WTC11 (cell line): ENCODE results near the gene SLIT3. TPM values are rescaled to one million over a fixed set of nuclear protein-coding genes. Genes with fewer than 3 reads are reported as not detected.

ENCODE experiments used
- ATAC-seq: fragments of 200-7000 bp; cut with Tn5 transposase; 2 replicates; pipeline ENCODE4 v1.10.0; 2021; ENCODE audit warnings: mild to moderate bottlenecking, moderate library complexity
- CTCF ChIA-PET: fragments of 300-600 bp; sonication (Branson Sonifier 250); formaldehyde crosslinking; loops from one replicate; lab custom pipeline; 2021; ENCODE audit warnings: antibody characterized with exemption; lab: Charles Lee
- POLR2A ChIA-PET: fragments of 350-600 bp; sonication (Branson Sonifier 250); formaldehyde crosslinking; loops from one replicate; lab custom pipeline; 2021; ENCODE audit warnings: antibody characterized with exemption; lab: Charles Lee
- DNase-seq: peaks from one replicate; pipeline ENCODE4 v3.0.0; 2021; ENCODE audit warnings: low spot score
- H3K27ac Mint-ChIP-seq: 2 replicates; pipeline ENCODE4 v1.8.0; 2021; ENCODE audit warnings: mixed read lengths
- H3K27me3 Mint-ChIP-seq: 2 replicates; pipeline ENCODE4 v1.8.0; 2021; ENCODE audit warnings: low read depth, mild to moderate bottlenecking, moderate library complexity, mixed read lengths
- H3K36me3 Mint-ChIP-seq: 2 replicates; pipeline ENCODE4 v1.8.0; 2021; ENCODE audit warnings: mixed read lengths
- H3K4me1 Mint-ChIP-seq: 2 replicates; pipeline ENCODE4 v1.8.0; 2022; ENCODE audit warnings: mixed read lengths
- H3K4me3 Mint-ChIP-seq: 2 replicates; pipeline ENCODE4 v1.8.0; 2021; ENCODE audit warnings: mild to moderate bottlenecking, moderate library complexity, mixed read lengths
- H3K9me3 Mint-ChIP-seq: 2 replicates; pipeline ENCODE4 v1.8.0; 2021; ENCODE audit warnings: mixed read lengths
- AFF4 ChIP-seq: sonication (generic); formaldehyde crosslinking; IDR thresholded peaks from 2 replicates; pipeline ENCODE4 v1.8.1; 2023; ENCODE audit warnings: mild to moderate bottlenecking, missing genetic modification reagents, borderline replicate concordance
- ATF1 ChIP-seq: sonication (generic); formaldehyde crosslinking; IDR thresholded peaks from 2 replicates; pipeline ENCODE4 v1.8.1; 2023; ENCODE audit warnings: mild to moderate bottlenecking, moderate library complexity, missing genetic modification reagents
- ATF2 ChIP-seq: sonication (generic); formaldehyde crosslinking; IDR thresholded peaks from 2 replicates; pipeline ENCODE4 v1.8.1; 2022; ENCODE audit warnings: low read depth, missing genetic modification reagents, borderline replicate concordance
- E2F5 ChIP-seq: sonication (generic); formaldehyde crosslinking; IDR thresholded peaks from 2 replicates; pipeline ENCODE4 v1.8.1; 2022; ENCODE audit warnings: mild to moderate bottlenecking, moderate library complexity, missing genetic modification reagents
- ESRRA ChIP-seq: sonication (generic); formaldehyde crosslinking; IDR thresholded peaks from 2 replicates; pipeline ENCODE4 v1.8.1; 2022; ENCODE audit warnings: mild to moderate bottlenecking, missing genetic modification reagents, borderline replicate concordance
- ETV6 ChIP-seq: sonication (generic); formaldehyde crosslinking; IDR thresholded peaks from 2 replicates; pipeline ENCODE4 v1.8.1; 2022; ENCODE audit warnings: mild to moderate bottlenecking, missing genetic modification reagents
- ZNF396 ChIP-seq: fragments of 250-450 bp; sonication (Bioruptor Pico); IDR thresholded peaks from 2 replicates; pipeline ENCODE4 v1.8.0; 2021; ENCODE audit warnings: mild to moderate bottlenecking, moderate library complexity, borderline replicate concordance
- ZNF671 ChIP-seq: fragments of 250-450 bp; sonication (Bioruptor Pico); IDR thresholded peaks from 2 replicates; pipeline ENCODE4 v1.8.0; 2021; ENCODE audit warnings: mild to moderate bottlenecking
- microRNA-seq: library from miRNA; unstranded; fragments of <30 nt; microRNA quantifications from one replicate; pipeline ENCODE4 v1.2.0, GENCODE V29; 2022; ENCODE audit warnings: borderline number of aligned reads
- total RNA-seq: library from RNA; stranded (reverse); gene quantifications from 3 replicates; pipeline ENCODE4 v1.2.3, GENCODE V29; 2021
- TF ChIP-seq, protein P1 (sequence below): sonication (generic); formaldehyde crosslinking; IDR thresholded peaks from 2 replicates; pipeline ENCODE4 v1.8.1; 2022; ENCODE audit warnings: missing genetic modification reagents, borderline replicate concordance
- TF ChIP-seq, protein P2 (sequence below): fragments of 250-450 bp; sonication (Bioruptor Pico); IDR thresholded peaks from 2 replicates; pipeline ENCODE4 v1.9.0; 2021; ENCODE audit warnings: mild to moderate bottlenecking
- TF ChIP-seq, protein P3 (sequence below): sonication (generic); formaldehyde crosslinking; IDR thresholded peaks from 2 replicates; pipeline ENCODE4 v1.8.0; 2022; ENCODE audit warnings: mild to moderate bottlenecking, missing genetic modification reagents
- TF ChIP-seq, protein P4 (sequence below): sonication (generic); formaldehyde crosslinking; IDR thresholded peaks from 2 replicates; pipeline ENCODE4 v1.8.0; 2022; ENCODE audit warnings: missing genetic modification reagents
- TF ChIP-seq, protein P5 (sequence below): sonication (generic); formaldehyde crosslinking; IDR thresholded peaks from 2 replicates; pipeline ENCODE4 v1.8.0; 2022; ENCODE audit warnings: mild to moderate bottlenecking, missing genetic modification reagents

The SLIT3 gene
- total RNA-seq, 1 experiment from 2014 or later, result 1.9 TPM

DNA sequence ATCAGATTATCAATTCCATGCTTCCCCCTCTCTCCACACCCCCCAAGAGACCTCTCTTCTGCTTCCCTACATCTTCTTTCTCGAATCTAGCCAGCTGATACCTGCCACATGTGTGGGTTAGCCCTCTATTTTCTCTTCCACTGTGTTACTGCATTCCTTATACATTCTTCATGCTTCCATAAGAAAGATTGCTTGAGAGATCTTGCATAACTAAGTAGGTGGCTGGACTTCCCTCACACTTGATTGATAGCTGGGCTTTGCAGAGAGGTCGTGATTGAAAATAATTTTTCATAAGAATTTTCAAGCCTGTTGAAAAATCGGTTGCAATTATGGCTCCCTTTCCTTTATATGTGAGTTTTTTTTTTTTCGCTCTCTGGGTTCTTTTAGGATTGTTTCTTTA lies 688.8 kb downstream of the SLIT3 start:
- Mint-ChIP-seq H3K27me3 (peaks cover 4% of the 10 kb centered on the region; the same call in 1 of the 2 replicates), H3K9me3 (no peaks in the 10 kb centered on the region), H3K4me3 (no peak overlapping the region), H3K36me3 (no peaks in the 10 kb centered on the region), H3K4me1 (no peaks in the 10 kb centered on the region), H3K27ac (no peak overlapping the region)
- ChIA-PET CTCF (interaction anchor here (0.7 to 2.4 kb wide), 2 partner anchors 14 to 59 kb away, joined by 3 to 6 read pairs; no protein-coding TSS in a partner anchor), POLR2A (no interaction called here)
- DNase-seq (no peak), ATAC-seq (no peak)
- TF ChIP-seq ZNF671 (CRISPR knock-in tag) (no peak), ESRRA (CRISPR knock-in tag) (no peak), ETV6 (CRISPR knock-in tag) (no peak), AFF4 (CRISPR knock-in tag) (no peak), ATF2 (CRISPR knock-in tag) (no peak), ATF1 (CRISPR knock-in tag) (no peak), E2F5 (CRISPR knock-in tag) (no peak), ZNF396 (no peak)
- TF ChIP-seq, protein P1, sequence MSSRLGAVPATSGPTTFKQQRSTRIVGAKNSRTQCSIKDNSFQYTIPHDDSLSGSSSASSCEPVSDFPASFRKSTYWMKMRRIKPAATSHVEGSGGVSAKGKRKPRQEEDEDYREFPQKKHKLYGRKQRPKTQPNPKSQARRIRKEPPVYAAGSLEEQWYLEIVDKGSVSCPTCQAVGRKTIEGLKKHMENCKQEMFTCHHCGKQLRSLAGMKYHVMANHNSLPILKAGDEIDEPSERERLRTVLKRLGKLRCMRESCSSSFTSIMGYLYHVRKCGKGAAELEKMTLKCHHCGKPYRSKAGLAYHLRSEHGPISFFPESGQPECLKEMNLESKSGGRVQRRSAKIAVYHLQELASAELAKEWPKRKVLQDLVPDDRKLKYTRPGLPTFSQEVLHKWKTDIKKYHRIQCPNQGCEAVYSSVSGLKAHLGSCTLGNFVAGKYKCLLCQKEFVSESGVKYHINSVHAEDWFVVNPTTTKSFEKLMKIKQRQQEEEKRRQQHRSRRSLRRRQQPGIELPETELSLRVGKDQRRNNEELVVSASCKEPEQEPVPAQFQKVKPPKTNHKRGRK (CRISPR knock-in tag), result no peak
- TF ChIP-seq, protein P2, sequence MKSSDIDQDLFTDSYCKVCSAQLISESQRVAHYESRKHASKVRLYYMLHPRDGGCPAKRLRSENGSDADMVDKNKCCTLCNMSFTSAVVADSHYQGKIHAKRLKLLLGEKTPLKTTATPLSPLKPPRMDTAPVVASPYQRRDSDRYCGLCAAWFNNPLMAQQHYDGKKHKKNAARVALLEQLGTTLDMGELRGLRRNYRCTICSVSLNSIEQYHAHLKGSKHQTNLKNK (CRISPR knock-in tag), result no peak
- TF ChIP-seq, protein P3, sequence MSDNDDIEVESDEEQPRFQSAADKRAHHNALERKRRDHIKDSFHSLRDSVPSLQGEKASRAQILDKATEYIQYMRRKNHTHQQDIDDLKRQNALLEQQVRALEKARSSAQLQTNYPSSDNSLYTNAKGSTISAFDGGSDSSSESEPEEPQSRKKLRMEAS (CRISPR knock-in tag), result no peak
- TF ChIP-seq, protein P4, sequence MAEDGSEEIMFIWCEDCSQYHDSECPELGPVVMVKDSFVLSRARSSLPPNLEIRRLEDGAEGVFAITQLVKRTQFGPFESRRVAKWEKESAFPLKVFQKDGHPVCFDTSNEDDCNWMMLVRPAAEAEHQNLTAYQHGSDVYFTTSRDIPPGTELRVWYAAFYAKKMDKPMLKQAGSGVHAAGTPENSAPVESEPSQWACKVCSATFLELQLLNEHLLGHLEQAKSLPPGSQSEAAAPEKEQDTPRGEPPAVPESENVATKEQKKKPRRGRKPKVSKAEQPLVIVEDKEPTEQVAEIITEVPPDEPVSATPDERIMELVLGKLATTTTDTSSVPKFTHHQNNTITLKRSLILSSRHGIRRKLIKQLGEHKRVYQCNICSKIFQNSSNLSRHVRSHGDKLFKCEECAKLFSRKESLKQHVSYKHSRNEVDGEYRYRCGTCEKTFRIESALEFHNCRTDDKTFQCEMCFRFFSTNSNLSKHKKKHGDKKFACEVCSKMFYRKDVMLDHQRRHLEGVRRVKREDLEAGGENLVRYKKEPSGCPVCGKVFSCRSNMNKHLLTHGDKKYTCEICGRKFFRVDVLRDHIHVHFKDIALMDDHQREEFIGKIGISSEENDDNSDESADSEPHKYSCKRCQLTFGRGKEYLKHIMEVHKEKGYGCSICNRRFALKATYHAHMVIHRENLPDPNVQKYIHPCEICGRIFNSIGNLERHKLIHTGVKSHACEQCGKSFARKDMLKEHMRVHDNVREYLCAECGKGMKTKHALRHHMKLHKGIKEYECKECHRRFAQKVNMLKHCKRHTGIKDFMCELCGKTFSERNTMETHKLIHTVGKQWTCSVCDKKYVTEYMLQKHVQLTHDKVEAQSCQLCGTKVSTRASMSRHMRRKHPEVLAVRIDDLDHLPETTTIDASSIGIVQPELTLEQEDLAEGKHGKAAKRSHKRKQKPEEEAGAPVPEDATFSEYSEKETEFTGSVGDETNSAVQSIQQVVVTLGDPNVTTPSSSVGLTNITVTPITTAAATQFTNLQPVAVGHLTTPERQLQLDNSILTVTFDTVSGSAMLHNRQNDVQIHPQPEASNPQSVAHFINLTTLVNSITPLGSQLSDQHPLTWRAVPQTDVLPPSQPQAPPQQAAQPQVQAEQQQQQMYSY (CRISPR knock-in tag), result no peak
- TF ChIP-seq, protein P5, sequence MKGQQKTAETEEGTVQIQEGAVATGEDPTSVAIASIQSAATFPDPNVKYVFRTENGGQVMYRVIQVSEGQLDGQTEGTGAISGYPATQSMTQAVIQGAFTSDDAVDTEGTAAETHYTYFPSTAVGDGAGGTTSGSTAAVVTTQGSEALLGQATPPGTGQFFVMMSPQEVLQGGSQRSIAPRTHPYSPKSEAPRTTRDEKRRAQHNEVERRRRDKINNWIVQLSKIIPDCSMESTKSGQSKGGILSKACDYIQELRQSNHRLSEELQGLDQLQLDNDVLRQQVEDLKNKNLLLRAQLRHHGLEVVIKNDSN (CRISPR knock-in tag), result no peak

Small RNAs within 50 kb of the gene (microRNA-seq; reads per million reads assigned to microRNA genes)
- gene MIR218-2 (not detected), gene MIR585 (9.4 reads per million, percentile 25 among the genes with 10 or more reads in this experiment)
